Gastroesophageal sphincter (tissue), 4 donors: ENCODE data around the gene ZNF496. TPM values are rescaled to one million over a fixed set of nuclear protein-coding genes. Genes with fewer than 3 reads are reported as not detected.

Source experiments
- ATAC-seq: fragments of 150-250 bp; one replicate; pipeline ENCODE4 v1.9.1; 2016; ENCODE audit warnings: mild to moderate bottlenecking, moderate library complexity
- H3K27ac ChIP-seq, 4 donors: fragments of 200-600 bp; sonication (generic) in 3 of 4; 1 replicate in 3 of 4; 2 replicates in 1 of 4; pipeline ENCODE4 v1.5.1; 2016 to 2019
- H3K27me3 ChIP-seq: fragments of 200-600 bp; sonication (generic); one replicate; pipeline ENCODE4 v1.5.1; 2019
- H3K36me3 ChIP-seq, 2 donors: fragments of 200-600 bp; sonication (generic); one replicate each; pipeline ENCODE4 v1.5.1; 2019; ENCODE audit warnings: control low read depth in 1 of 2
- H3K4me1 ChIP-seq, 3 donors: fragments of 200-600 bp; sonication (generic); 1 replicate in 2 of 3; 2 replicates in 1 of 3; pipeline ENCODE4 v1.5.1; 2016 to 2019; ENCODE audit warnings: control low read depth in 2 of 3
- H3K4me3 ChIP-seq, 2 donors: fragments of 200-600 bp; sonication (generic); one replicate each; pipeline ENCODE4 v1.5.1; 2019; ENCODE audit warnings: mild to moderate bottlenecking in 1 of 2, moderate library complexity in 1 of 2
- H3K9me3 ChIP-seq, 3 donors: fragments of 200-600 bp; sonication (generic); one replicate each; pipeline ENCODE4 v1.5.1; 2017 to 2019; ENCODE audit warnings: control low read depth in 2 of 3
- CTCF ChIP-seq, 4 experiments: fragments of 200-600 bp in 2 of 4; fragments of 450-650 bp in 2 of 4; sonication (generic) in 1 of 4; IDR thresholded peaks; one replicate each; pipeline ENCODE4 v1.5.1; 2017 to 2019; ENCODE audit warnings: antibody characterized with exemption in 4 of 4, mild to moderate bottlenecking in 2 of 4, moderate library complexity in 2 of 4
- EP300 ChIP-seq: sonication (generic); formaldehyde crosslinking; IDR thresholded peaks from one replicate; pipeline ENCODE4 v1.6.1; 2017; ENCODE audit warnings: antibody characterized with exemption, mild to moderate bottlenecking
- POLR2A ChIP-seq, 2 donors: fragments of 450-650 bp; IDR thresholded peaks; one replicate each; pipeline ENCODE4 v1.6.1; 2017; ENCODE audit warnings: antibody characterized with exemption in 2 of 2, mild to moderate bottlenecking in 2 of 2, moderate library complexity in 1 of 2
- POLR2AphosphoS5 ChIP-seq: sonication (generic); formaldehyde crosslinking; IDR thresholded peaks from one replicate; pipeline ENCODE4 v1.6.1; 2017; ENCODE audit warnings: antibody characterized with exemption
- WGBS, 2 donors: methylation state at CpG; one replicate each; pipeline ENCODE4 v1.1.5; 2018; ENCODE audit warnings: low coverage in 1 of 2; 5-methylcytosine and 5-hydroxymethylcytosine counted together
- total RNA-seq, 4 donors: library from RNA; depleted of rRNA; stranded (reverse); fragments of >200 nt; gene quantifications; one replicate each; pipeline ENCODE4 v1.1.0, GENCODE V29; 2016

The ZNF496 gene
- total RNA-seq, 4 donors from 2014 or later, result 27.2 to 44.8 (median 40.6) TPM

GRCh38 chr1:247322442-247322841 is 9.2 kb downstream of the ZNF496 start:
- H3K27me3 ChIP-seq, result no peaks in the 10 kb centered on the region
- H3K4me3 ChIP-seq, result no peak overlapping the region
- H3K4me1 ChIP-seq, result no peaks in the 10 kb centered on the region
- peaks cover 0 to 90% of the 10 kb centered on the region in 2 donors for H3K36me3 ChIP-seq
- no peak overlapping the region for H3K27ac ChIP-seq
- ATAC-seq, result no peak
- 70 to 80% methylated on average over 2 to 7 of the region's 7 CpGs for WGBS, 2 donors
- no peak for TF ChIP-seq EP300
- no peak for TF ChIP-seq CTCF (IDR thresholded peaks at IDR 0.05)
- no peak for TF ChIP-seq POLR2A (IDR thresholded peaks at IDR 0.05)
- no peak for TF ChIP-seq POLR2AphosphoS5
- no peaks in the 10 kb centered on the region for H3K9me3 ChIP-seq

- Histone ChIP-seq H3K36me3 (peaks cover 0 to 84% of the 10 kb centered on the region in 2 donors), H3K27ac (no peak overlapping the region), H3K4me1 (no peaks in the 10 kb centered on the region), H3K4me3 (no peak overlapping the region), H3K9me3 (no peaks in the 10 kb centered on the region), H3K27me3 (no peaks in the 10 kb centered on the region)
- 69 to 93% methylated on average over 2 to 3 of the region's 3 CpGs for WGBS, 2 donors
- TF ChIP-seq CTCF (IDR thresholded peaks at IDR 0.05) (no peak), POLR2AphosphoS5 (no peak), POLR2A (IDR thresholded peaks at IDR 0.05) (no peak), EP300 (no peak)
- ATAC-seq, result no peak
Observed at GRCh38 chr1:247317702-247318101, 14.0 kb downstream of the ZNF496 start.

- TF ChIP-seq POLR2AphosphoS5, result no peak
- TF ChIP-seq POLR2A (IDR thresholded peaks at IDR 0.05), result no peak
- TF ChIP-seq CTCF (IDR thresholded peaks at IDR 0.05), result no peak
- WGBS, 2 donors, result 80 to 95% methylated on average over 3 to 4 of the region's 5 CpGs
- Histone ChIP-seq H3K9me3 (no peaks in the 10 kb centered on the region), H3K4me1 (no peaks in the 10 kb centered on the region), H3K4me3 (no peak overlapping the region), H3K36me3 (peaks cover 0 to 78% of the 10 kb centered on the region in 2 donors), H3K27ac (no peak overlapping the region), H3K27me3 (no peaks in the 10 kb centered on the region)
- no peak for ATAC-seq
Observed at GRCh38 chr1:247316590-247317197, 15.0 kb downstream of the ZNF496 start.

GRCh38 chr1:247304031-247304430 is 27.6 kb downstream of the ZNF496 start:
- 94 to 96% methylated on average over 2 of the region's 2 CpGs for WGBS, 2 donors
- Histone ChIP-seq H3K36me3 (peaks cover 0 to 100% of the 10 kb centered on the region in 2 donors), H3K9me3 (no peaks in the 10 kb centered on the region), H3K4me3 (no peak overlapping the region), H3K27ac (no peak overlapping the region), H3K27me3 (no peaks in the 10 kb centered on the region), H3K4me1 (no peaks in the 10 kb centered on the region)
- ATAC-seq, result no peak
- TF ChIP-seq CTCF (IDR thresholded peaks at IDR 0.05) (no peak), EP300 (no peak), POLR2A (IDR thresholded peaks at IDR 0.05) (no peak), POLR2AphosphoS5 (no peak)

- no peak for ATAC-seq
- no peaks in the 10 kb centered on the region for H3K9me3 ChIP-seq
- no peak overlapping the region for H3K4me3 ChIP-seq
- H3K36me3 ChIP-seq, result peaks cover 0 to 100% of the 10 kb centered on the region in 2 donors
- WGBS, 2 donors, result 46 to 76% methylated on average over 3 to 5 of the region's 5 CpGs
- H3K4me1 ChIP-seq, result no peaks in the 10 kb centered on the region
- no peaks in the 10 kb centered on the region for H3K27me3 ChIP-seq
- TF ChIP-seq POLR2A (IDR thresholded peaks at IDR 0.05) (no peak), CTCF (IDR thresholded peaks at IDR 0.05) (no peak), POLR2AphosphoS5 (no peak), EP300 (no peak)
- no peak overlapping the region for H3K27ac ChIP-seq
Observed at GRCh38 chr1:247303216-247303615, 28.5 kb downstream of the ZNF496 start.
